ENCODE data around the gene IL19. TPM values are rescaled to one million over a fixed set of nuclear protein-coding genes. Genes with fewer than 3 reads are reported as not detected.
"Not testable (repeated sequence)": the region's sequence is repeated elsewhere in the genome, so short reads cannot be mapped to it uniquely, and the experiment has no call there.

IL19 gene
- total RNA-seq, 4 donors from 2014 or later, result not detected

GRCh38 chr1:206776229-206776628 lies 5.7 kb downstream of the IL19 start:
- WGBS, 2 donors, result 70 to 74% methylated on average over 4 of the region's 4 CpGs
- intact Hi-C loops (cut with DNase I; ENCODE audit: low total_unique reads), result no loop called here
- TF ChIP-seq POLR2A (IDR thresholded peaks at IDR 0.05) (no peak), CTCF (IDR thresholded peaks at IDR 0.05) (no peak)
- DNase-seq (ENCODE audit: low spot score in 2 of 2), result peak in 1 of 2 donors; percentile 17
- H3K4me3 ChIP-seq (ENCODE audit: low read depth, poor library complexity, severe bottlenecking), result no peak overlapping the region

DNA sequence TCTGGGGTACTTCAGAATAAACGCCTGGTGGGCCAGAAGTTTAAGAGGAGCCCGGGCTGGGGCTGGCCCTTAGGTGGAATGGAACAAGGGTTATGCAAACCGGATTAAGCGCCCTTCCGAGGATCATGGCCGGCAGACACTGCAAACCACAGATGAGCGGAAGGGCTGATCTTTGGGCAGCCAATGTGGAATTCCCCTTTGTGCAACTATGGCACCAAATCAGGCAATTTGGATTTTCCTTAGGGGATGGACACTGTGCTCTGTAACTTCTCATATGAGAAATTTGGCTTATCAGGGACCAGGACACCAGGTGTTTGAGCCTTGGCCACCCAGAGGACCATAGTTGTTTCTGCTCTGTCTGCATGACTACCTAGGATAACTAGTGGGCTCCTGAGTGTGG lies 7.5 kb downstream of the IL19 start:
- 93 to 97% methylated on average over 7 of the region's 7 CpGs for WGBS, 2 donors
- no peak overlapping the region for H3K4me3 ChIP-seq (ENCODE audit: low read depth, poor library complexity, severe bottlenecking)
- TF ChIP-seq CTCF (IDR thresholded peaks at IDR 0.05), result no peak
- TF ChIP-seq POLR2A (IDR thresholded peaks at IDR 0.05), result no peak
- intact Hi-C loops (cut with DNase I; ENCODE audit: low total_unique reads), result no loop called here
- peak in 1 of 2 donors; percentile 54 for DNase-seq (ENCODE audit: low spot score in 2 of 2)

GRCh38 chr1:206778911-206779310 lies 8.3 kb downstream of the IL19 start:
- peak in 1 of 2 donors; percentile 68 for DNase-seq (ENCODE audit: low spot score in 2 of 2)
- 37 to 54% methylated on average over 6 of the region's 6 CpGs for WGBS, 2 donors
- intact Hi-C loops (cut with DNase I; ENCODE audit: low total_unique reads); H3K4me3 ChIP-seq (ENCODE audit: low read depth, poor library complexity, severe bottlenecking): not testable (repeated sequence)

DNA sequence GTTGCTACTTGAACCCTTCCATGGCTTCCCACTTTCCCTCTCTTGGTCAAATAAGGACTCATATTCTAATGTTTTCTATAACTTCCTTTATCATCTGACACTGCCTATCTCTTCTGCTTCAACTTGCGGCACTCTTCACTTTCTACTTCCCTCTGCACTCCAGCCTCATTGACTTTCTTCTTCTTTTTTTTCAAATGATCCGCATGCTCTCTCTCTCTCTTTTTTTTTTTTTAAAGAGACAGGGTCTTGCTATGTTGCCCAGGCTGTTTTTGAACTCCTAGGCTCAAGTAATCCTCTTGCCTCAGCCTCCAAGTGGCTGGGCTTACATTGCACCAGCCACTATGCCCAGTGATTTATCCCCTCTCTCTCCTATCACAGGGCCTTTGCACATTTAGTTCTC lies 9.1 kb downstream of the IL19 start:
- intact Hi-C loops (cut with DNase I; ENCODE audit: low total_unique reads), result no loop called here
- no peak for TF ChIP-seq POLR2A (IDR thresholded peaks at IDR 0.05)
- no peak for TF ChIP-seq CTCF (IDR thresholded peaks at IDR 0.05)
- DNase-seq (ENCODE audit: low spot score in 2 of 2), result peak in 1 of 2 donors; percentile 7
- 59 to 73% methylated on average over 2 of the region's 2 CpGs for WGBS, 2 donors
- no peak overlapping the region for H3K4me3 ChIP-seq (ENCODE audit: low read depth, poor library complexity, severe bottlenecking)

DNA sequence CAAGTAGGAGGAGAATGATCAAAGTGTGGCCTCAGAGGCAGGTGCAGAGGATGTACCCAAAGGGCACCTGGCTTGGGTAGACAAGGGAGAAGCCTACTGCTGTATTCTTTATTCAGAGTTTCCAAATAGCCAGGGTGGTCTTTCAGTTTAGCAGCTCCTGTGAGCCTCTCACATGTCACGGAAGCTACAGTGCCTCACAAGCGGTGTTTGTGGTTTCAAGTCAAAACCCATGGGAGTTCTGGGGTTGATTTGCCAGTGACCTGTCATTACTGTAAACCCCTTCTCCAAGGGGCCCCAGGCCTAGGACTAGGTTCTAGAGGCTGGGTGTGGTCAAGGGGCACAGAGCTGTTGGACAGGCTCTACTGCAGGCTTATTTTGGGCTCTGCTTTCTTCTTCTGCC lies 11.9 kb downstream of the IL19 start:
- intact Hi-C loops (cut with DNase I; ENCODE audit: low total_unique reads), result no loop called here
- H3K4me3 ChIP-seq (ENCODE audit: low read depth, poor library complexity, severe bottlenecking), result no peak overlapping the region
- no peak for TF ChIP-seq POLR2A (IDR thresholded peaks at IDR 0.05)
- no peak for TF ChIP-seq CTCF (IDR thresholded peaks at IDR 0.05)
- 87 to 100% methylated on average over 2 of the region's 2 CpGs for WGBS, 2 donors
- peak in 1 of 2 donors; percentile 36 for DNase-seq (ENCODE audit: low spot score in 2 of 2)

GRCh38 chr1:206783506-206783905 lies 12.9 kb downstream of the IL19 start:
- peak in 1 of 2 donors; percentile 45 for DNase-seq (ENCODE audit: low spot score in 2 of 2)
- no peak for TF ChIP-seq POLR2A (IDR thresholded peaks at IDR 0.05)
- no peak for TF ChIP-seq CTCF (IDR thresholded peaks at IDR 0.05)
- no peak overlapping the region for H3K4me3 ChIP-seq (ENCODE audit: low read depth, poor library complexity, severe bottlenecking)
- intact Hi-C loops (cut with DNase I; ENCODE audit: low total_unique reads), result no loop called here
- 81 to 91% methylated on average over 6 to 7 of the region's 7 CpGs for WGBS, 2 donors

Data from lower leg skin (tissue), 4 donors.